LNCaP clone FGC (cell line): Measurements from ENCODE around the gene MYL12B.
"Not testable (repeated sequence)": the region's sequence is repeated elsewhere in the genome, so short reads cannot be mapped to it uniquely, and the experiment has no call there.

Experiments
- DNase-seq: peaks from one replicate; pipeline ENCODE4 v3.0.0-alpha.2; 2011; ENCODE audit warnings: low read depth
- H3K4me3 ChIP-seq: 2 replicates; pipeline ENCODE4 v1.5.1; 2011; ENCODE audit warnings: mild to moderate bottlenecking, low read depth, low read length, control low read depth
- TF ChIP-seq, protein P1 (sequence below): IDR thresholded peaks from 2 replicates; pipeline ENCODE4 v1.5.1; 2012; ENCODE audit warnings: mild to moderate bottlenecking; ENCODE audit not compliant: control insufficient read depth, insufficient read depth; ENCODE audit errors: extremely low read depth

The MYL12B gene

DNA sequence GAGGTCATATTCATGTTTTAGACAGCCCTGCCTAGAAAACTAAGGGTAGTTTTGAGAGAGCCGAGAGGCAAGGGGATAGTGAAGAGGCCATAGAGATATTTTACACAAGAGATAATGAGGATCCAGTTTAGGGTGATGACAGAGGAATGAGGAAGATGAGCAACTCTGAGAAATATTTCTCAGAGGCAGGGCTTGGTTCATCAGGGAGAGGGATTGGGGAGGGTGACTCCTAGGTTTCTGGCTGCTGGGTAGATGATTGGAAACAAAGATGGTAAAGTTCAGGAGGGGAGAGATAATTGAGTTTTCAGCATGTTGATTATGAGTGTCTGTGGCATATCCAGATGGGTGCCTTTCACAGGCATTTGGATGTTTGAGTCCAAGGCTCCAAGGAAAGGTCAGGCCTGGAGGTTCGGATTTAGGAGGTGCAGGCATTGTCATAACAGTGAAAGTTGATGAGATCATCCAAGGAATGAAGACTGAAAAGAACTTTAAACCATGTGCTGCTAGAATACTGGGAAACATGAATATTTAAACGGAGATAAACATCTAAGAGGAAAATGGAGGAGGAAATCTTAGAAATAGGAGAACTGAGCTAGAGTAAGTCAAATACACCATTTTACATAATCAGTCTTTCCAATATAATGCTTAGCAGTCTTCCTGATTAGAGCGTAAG is 7.4 kb downstream of the MYL12B start:
- no peak for DNase-seq
- no peak overlapping the region for H3K4me3 ChIP-seq
- TF ChIP-seq, protein P1, sequence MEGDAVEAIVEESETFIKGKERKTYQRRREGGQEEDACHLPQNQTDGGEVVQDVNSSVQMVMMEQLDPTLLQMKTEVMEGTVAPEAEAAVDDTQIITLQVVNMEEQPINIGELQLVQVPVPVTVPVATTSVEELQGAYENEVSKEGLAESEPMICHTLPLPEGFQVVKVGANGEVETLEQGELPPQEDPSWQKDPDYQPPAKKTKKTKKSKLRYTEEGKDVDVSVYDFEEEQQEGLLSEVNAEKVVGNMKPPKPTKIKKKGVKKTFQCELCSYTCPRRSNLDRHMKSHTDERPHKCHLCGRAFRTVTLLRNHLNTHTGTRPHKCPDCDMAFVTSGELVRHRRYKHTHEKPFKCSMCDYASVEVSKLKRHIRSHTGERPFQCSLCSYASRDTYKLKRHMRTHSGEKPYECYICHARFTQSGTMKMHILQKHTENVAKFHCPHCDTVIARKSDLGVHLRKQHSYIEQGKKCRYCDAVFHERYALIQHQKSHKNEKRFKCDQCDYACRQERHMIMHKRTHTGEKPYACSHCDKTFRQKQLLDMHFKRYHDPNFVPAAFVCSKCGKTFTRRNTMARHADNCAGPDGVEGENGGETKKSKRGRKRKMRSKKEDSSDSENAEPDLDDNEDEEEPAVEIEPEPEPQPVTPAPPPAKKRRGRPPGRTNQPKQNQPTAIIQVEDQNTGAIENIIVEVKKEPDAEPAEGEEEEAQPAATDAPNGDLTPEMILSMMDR = no peak

DNA sequence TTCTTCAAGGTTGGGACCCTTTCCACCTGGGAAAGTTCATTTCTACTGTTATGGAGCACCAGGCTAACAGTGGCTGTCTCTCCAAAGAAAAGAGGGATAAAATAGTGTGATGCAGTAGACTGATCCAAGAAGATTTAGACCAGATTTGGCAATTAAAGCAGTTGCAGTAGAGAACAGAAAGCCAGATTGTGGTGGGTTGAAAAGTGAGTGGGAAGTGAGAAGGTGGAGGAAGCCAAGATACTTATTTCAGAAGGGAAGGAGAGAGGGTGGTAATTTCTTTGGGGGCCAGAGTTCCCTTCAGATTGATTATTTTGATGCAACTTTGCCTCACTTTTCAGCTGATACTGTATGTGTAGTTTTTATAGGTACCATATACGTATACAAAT is 8.0 kb downstream of the MYL12B start:
- no peak for DNase-seq
- H3K4me3 ChIP-seq = no peak overlapping the region
- TF ChIP-seq, protein P1 = no peak

DNA sequence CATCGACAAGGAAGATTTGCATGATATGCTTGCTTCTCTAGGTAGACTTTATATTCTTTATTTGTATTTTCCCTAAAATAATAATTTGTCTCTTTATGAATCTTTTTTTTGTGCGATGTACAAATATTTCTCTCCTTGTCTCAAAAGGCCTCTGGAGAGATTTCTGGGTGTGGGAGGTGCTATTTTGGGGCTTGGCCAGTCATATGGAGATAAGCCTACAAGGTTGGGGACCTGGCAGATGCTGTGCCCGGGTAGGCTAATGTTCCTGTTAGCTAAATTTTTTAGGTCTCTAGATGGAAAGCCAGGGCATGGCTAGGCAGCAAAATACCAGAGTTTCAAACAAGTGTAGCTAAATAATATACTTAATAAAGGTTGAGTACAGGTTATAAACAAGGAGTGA is 11.1 kb downstream of the MYL12B start:
- no peak overlapping the region for H3K4me3 ChIP-seq
- DNase-seq = no peak
- TF ChIP-seq, protein P1 = no peak

DNA sequence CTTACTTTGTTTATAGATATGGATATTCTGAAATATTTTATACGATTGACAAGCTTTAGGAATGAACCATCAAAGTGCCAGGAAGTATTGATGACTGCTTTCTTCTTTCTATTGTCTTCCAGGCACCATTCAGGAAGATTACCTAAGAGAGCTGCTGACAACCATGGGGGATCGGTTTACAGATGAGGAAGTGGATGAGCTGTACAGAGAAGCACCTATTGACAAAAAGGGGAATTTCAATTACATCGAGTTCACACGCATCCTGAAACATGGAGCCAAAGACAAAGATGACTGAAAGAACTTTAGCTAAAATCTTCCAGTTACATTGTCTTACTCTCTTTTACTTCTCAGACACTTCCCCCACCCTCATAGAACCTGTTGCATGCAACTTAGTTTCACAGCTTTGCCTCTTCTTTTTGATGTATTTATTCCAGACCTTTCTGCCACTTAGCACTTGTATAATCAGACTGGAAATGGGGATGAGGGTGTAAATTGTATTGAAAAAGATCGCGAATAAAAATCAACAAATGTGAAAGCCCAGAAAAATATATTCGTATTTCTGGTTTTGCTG is 15.8 kb downstream of the MYL12B start:
- H3K4me3 ChIP-seq, DNase-seq: not testable (repeated sequence)

DNA sequence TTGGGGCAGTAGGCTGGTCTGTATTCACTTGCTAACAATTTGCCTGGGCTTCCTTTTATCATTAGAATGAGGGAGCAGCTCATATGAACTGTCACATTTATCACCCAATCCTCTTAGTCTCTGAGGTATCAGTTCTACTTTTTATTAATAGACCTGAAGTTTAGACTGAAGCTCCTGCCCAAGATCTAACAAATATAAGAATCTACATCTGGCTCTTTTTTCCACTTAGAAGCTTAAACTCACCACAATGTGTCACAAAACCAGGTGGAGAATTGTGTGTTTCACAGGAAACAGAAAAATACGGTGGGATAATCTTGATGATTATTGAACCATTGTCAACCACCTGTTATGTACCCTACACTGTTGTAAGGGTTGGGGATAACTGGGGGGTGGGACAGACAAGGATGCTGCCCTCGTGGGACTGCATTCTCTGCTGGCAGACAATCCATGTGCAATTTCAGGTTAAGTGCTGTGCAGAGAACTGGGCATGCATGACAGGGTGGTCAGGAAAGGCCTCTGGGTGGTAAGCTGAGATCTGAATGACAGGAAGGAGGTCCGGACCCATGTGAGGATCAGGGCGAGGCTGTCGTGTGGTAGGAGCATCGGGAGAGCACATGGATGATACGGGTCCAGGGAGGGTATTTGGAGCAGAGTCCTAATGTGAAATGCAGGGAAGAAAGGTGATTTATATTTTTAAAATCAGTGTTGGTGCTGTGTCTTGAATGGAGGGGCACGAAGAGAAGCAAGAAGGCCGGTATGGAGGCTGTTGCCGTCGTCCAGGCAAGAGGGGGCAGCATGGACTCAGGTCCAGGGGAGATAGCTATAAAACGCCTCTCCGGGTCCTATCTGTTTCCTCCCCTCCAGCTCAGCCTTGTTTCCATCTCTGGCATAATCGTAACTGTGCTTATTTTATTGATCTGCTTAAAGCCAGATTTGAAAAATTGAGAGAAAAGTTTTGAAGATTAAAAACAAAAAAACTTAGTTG is 17.6 kb downstream of the MYL12B start:
- no peak for DNase-seq
- no peak overlapping the region for H3K4me3 ChIP-seq
- TF ChIP-seq, protein P1 = no peak

DNA sequence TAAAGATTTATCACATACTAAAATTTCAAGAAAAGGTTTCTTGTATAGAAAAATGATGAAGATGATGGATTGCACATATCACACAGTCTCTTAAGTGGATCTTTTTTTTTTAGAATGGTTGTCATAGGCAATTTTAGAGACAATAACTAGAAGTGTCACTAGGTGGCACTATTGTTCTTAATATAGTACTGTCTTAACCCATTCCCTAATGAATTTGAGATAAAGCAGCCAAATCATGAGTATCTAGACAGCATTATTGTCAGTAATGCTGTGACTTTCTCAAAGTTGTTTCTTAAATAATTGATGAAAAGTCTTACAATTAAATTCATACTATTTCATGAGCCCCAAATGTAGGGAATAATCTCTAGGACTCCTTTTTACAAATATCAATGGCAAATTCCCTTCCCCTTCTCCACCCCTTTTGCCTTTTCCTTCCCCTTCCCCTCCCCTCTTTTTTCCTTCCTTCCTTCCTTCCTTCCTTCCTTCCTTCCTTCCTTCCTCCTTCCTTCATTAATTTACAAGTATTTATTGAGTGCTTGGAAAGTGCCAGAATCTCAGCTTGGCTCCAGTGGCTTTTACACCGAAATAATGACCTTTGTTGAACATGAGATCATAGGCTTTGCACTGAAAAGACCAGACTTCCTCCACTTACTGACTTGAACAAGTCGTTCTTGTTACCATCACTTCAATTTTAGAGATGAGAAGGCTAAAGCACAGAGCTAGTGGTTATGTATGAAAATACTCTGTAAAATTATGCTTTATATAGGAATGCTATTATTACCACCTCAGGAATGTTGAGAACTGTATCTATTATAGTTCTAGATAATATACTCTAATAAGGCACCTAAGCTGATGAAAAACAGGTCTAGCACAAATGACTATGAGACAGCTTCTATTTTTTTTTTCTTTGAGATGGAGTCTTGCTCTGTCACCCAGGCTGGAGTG is 19.8 kb downstream of the MYL12B start:
- H3K4me3 ChIP-seq = no peak overlapping the region
- DNase-seq = peak; percentile 67
- TF ChIP-seq, protein P1 = peak; percentile 58
